ENCODE data around the gene TMEM51.

GRCh38 chr1:15170071-15170470 lies 16.5 kb downstream of the TMEM51 start:
- no peak for TF ChIP-seq CTCF (IDR thresholded peaks at IDR 0.05)
- TF ChIP-seq POLR2A (IDR thresholded peaks at IDR 0.05) = no peak

Measured in lower leg skin (tissue), 3 donors.